HepG2 (cell line): ENCODE results near the gene SNX18. TPM values are rescaled to one million over a fixed set of nuclear protein-coding genes. Genes with fewer than 3 reads are reported as not detected.
A peak's percentile ranks its signal among the peaks of the same experiment; 100 is the strongest.

Source experiments
- CREBL2 ChIP-seq: sonication (generic); formaldehyde crosslinking; IDR thresholded peaks from 2 replicates; pipeline ENCODE4 v1.8.1; 2023; ENCODE audit warnings: missing genetic modification reagents, mild to moderate bottlenecking, borderline replicate concordance
- FOXC1 ChIP-seq: sonication (generic); formaldehyde crosslinking; IDR thresholded peaks from 2 replicates; pipeline ENCODE4 v1.8.0; 2022; ENCODE audit warnings: mild to moderate bottlenecking, missing genetic modification reagents, borderline replicate concordance
- SP1 ChIP-seq, 2 experiments: fragments of 450-650 bp in 1 of 2; sonication (generic) in 1 of 2; formaldehyde crosslinking in 1 of 2; IDR thresholded peaks; 2 replicates each; pipeline versions ENCODE4 v1.4.0 to v1.6.1; 2016 to 2020; ENCODE audit warnings: missing genetic modification reagents in 1 of 2
- SRSF4 ChIP-seq: fragments of 200-400 bp; formaldehyde crosslinking; IDR thresholded peaks from one replicate; pipeline ENCODE4 v1.6.1; 2018; ENCODE audit warnings: mild to moderate bottlenecking, low read depth, low read length, moderate library complexity; ENCODE audit not compliant: poor library complexity, severe bottlenecking
- TBP ChIP-seq: sonication (generic); formaldehyde crosslinking; IDR thresholded peaks from 2 replicates; pipeline ENCODE4 v1.5.0; 2020; ENCODE audit warnings: missing genetic modification reagents
- TOE1 ChIP-seq: sonication (generic); formaldehyde crosslinking; IDR thresholded peaks from 2 replicates; pipeline ENCODE4 v1.4.0; 2020; ENCODE audit warnings: mild to moderate bottlenecking, missing genetic modification reagents
- ZHX1 ChIP-seq: sonication (generic); formaldehyde crosslinking; IDR thresholded peaks from 2 replicates; pipeline ENCODE4 v1.8.1; 2022; ENCODE audit warnings: low read depth, mild to moderate bottlenecking, missing genetic modification reagents
- ZNF264 ChIP-seq: sonication (generic); formaldehyde crosslinking; IDR thresholded peaks from 2 replicates; pipeline ENCODE4 v1.4.0; 2020; ENCODE audit warnings: missing genetic modification reagents
- ZNF414 ChIP-seq: sonication (generic); formaldehyde crosslinking; IDR thresholded peaks from 2 replicates; pipeline ENCODE4 v1.5.0; 2020; ENCODE audit warnings: missing genetic modification reagents
- ZNF547 ChIP-seq: sonication (generic); formaldehyde crosslinking; IDR thresholded peaks from 2 replicates; pipeline ENCODE4 v1.5.1; 2020; ENCODE audit warnings: mild to moderate bottlenecking, missing genetic modification reagents
- ZNF816 ChIP-seq: sonication (generic); formaldehyde crosslinking; IDR thresholded peaks from 2 replicates; pipeline ENCODE4 v1.8.0; 2022; ENCODE audit warnings: missing genetic modification reagents, mild to moderate bottlenecking, borderline replicate concordance
- polyA plus RNA-seq, 8 experiments: library from polyadenylated mRNA; depleted of rRNA in 3 of 8; stranded (reverse) in 7 of 8; unstranded in 1 of 8; fragments of >200 nt; fragmentation: Illumina TruSeq in 4 of 8; extraction: Trizol in 4 of 8; gene quantifications; 2 replicates each; pipeline versions ENCODE4 v1.2.1 to v1.2.3, GENCODE V29; 2011 to 2016; ENCODE audit warnings: low read depth in 4 of 8, missing spikeins in 1 of 8, mixed read lengths in 1 of 8; ENCODE audit not compliant: insufficient read depth in 1 of 8
- total RNA-seq, 5 experiments: library from RNA; depleted of rRNA; stranded (reverse); fragments of >200 nt; fragmentation: Illumina TruSeq; extraction: Trizol; gene quantifications; 2 replicates each; pipeline ENCODE4 v1.2.3, GENCODE V29; 2016; ENCODE audit warnings: low read depth in 1 of 5
- TF ChIP-seq, protein P1 (sequence below): sonication (generic); formaldehyde crosslinking; IDR thresholded peaks from 2 replicates; pipeline ENCODE4 v1.5.0; 2020; ENCODE audit warnings: missing genetic modification reagents, mild to moderate bottlenecking, borderline replicate concordance
- TF ChIP-seq, protein P2 (sequence below): sonication (generic); formaldehyde crosslinking; IDR thresholded peaks from 2 replicates; pipeline ENCODE4 v1.5.0; 2020; ENCODE audit warnings: missing genetic modification reagents

SNX18 gene
- total and polyA plus RNA-seq, 2 of the 13 experiments (the other 11 are each of a cell fraction or from before 2014, with no cell fraction given), result 2.3 to 6.2 TPM

DNA sequence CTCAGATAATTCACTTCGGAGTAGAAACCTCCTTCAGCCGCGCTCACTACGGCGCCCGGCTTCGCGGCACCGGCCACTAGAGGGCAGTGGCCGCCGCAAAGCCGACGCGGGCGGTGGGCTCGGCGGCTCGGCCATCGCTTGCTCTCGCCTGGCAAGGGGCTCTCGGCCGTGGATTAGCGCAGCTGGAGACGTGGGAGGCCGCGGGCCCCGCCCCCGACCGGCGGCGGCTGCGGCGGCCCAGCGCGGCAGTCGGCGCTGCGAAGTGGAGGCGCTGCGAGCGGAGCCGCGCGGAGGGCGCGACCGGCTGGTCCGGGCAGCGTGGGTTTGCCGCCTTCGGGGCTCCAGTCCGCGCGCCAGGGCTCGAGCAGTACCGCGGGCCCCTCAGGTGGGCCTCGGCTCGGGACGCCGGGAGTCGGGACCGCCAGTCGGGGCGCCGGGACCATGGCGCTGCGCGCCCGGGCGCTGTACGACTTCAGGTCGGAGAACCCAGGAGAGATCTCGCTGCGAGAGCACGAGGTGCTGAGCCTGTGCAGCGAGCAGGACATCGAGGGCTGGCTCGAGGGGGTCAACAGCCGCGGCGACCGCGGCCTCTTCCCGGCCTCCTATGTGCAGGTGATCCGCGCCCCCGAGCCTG lies at the start of gene SNX18 (continued):
- TF ChIP-seq ZNF816 (CRISPR knock-in tag) (0 out of 2 replicates have a peak, but pooled peaks have one; percentile 11), TOE1 (CRISPR knock-in tag) (no peak), FOXC1 (CRISPR knock-in tag) (peak; percentile 32; the same call in 1 of the 2 replicates), SRSF4 (no peak), ZNF547 (CRISPR knock-in tag) (peak; percentile 31; the same call in 1 of the 2 replicates), TBP (CRISPR knock-in tag) (0 out of 2 replicates have a peak, but pooled peaks have one; percentile 73), CREBL2 (CRISPR knock-in tag) (0 out of 2 replicates have a peak, but pooled peaks have one; percentile 22), ZNF264 (CRISPR knock-in tag) (no peak; the same call in 1 of the 2 replicates), ZHX1 (CRISPR knock-in tag) (0 out of 2 replicates have a peak, but pooled peaks have one; percentile 50), ZNF414 (peak; percentile 34; the same call in 1 of the 2 replicates), SP1 (IDR thresholded peaks at IDR 0.05) (no peak), SP1 (CRISPR knock-in tag; IDR thresholded peaks at IDR 0.05) (peak; percentile 75)
- TF ChIP-seq, protein P1, sequence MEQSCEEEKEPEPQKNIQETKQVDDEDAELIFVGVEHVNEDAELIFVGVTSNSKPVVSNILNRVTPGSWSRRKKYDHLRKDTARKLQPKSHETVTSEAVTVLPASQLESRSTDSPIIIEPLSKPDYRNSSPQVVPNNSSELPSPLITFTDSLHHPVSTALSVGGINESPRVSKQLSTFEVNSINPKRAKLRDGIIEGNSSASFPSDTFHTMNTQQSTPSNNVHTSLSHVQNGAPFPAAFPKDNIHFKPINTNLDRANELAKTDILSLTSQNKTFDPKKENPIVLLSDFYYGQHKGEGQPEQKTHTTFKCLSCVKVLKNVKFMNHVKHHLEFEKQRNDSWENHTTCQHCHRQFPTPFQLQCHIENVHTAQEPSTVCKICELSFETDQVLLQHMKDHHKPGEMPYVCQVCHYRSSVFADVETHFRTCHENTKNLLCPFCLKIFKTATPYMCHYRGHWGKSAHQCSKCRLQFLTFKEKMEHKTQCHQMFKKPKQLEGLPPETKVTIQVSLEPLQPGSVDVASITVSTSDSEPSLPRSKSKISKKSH (CRISPR knock-in tag), result peak; percentile 38; the same call in 1 of the 2 replicates
- TF ChIP-seq, protein P2, sequence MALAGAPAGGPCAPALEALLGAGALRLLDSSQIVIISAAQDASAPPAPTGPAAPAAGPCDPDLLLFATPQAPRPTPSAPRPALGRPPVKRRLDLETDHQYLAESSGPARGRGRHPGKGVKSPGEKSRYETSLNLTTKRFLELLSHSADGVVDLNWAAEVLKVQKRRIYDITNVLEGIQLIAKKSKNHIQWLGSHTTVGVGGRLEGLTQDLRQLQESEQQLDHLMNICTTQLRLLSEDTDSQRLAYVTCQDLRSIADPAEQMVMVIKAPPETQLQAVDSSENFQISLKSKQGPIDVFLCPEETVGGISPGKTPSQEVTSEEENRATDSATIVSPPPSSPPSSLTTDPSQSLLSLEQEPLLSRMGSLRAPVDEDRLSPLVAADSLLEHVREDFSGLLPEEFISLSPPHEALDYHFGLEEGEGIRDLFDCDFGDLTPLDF, result peak; percentile 26; the same call in 1 of the 2 replicates
